ENCODE results near the gene VASP.

The VASP gene

DNA sequence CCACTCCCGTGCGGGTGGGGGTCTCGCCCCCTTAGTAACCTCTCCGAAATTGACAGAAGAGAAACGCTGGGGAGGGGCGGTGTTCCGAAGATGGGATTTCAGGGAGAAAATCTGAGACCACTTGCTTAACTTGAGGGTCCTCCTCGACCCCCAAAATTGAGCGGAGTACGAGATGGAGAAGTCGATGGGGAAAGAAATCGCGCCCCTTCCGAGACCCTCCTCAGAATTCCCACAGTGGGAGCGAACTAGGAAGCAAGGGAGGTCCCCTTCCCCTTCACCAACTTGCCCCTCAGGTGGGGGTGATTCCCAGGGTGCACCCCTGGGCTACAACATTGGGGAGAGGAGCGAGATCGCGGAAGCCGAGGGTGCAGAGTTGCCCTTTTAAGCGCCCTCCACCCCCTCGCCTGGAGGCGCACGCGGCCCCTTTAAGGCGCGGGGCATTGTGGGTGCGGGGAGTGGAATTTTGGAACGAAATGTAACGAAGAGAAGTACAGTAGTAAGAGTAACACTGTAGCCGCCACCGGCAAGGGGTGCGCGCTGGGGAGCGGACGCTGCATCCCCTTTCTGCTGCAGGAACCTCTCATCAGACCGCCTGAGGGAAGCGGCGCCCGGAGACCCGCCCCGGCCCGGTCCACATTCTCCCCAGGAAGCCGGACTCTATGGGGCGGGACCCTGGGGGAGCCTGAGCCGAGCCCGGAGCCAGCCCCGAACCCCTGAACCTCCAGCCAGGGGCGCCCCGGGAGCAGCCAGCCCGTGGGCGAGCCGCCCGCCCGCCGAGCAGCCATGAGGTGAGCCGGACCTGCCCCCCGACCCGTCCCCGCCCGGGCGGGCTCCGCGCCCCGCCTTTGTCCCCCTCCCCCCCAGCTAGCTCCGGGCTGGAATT lies at the start of gene VASP:
TSS of gene VASP (plus strand) at position 491 of the 883 bp plus-strand sequence. CDS start at position 784, 293 bp downstream.
- Histone ChIP-seq H3K27me3 (ENCODE audit: control insufficient read depth, insufficient read depth, low read length) (no peaks in the 10 kb centered on the region), H3K4me1 (ENCODE audit: control insufficient read depth, insufficient read depth, low read length) (peaks cover 6% of the 10 kb centered on the region), H3K9ac (ENCODE audit: low read depth, low read length) (peak within 1 kb of the TSS; percentile 81), H3K36me3 (ENCODE audit: control insufficient read depth, insufficient read depth, low read length) (no peaks in the 10 kb centered on the region), H3K9me3 (ENCODE audit: control insufficient read depth, insufficient read depth, low read length) (no peaks in the 10 kb centered on the region), H3K4me3 (ENCODE audit: low read depth, low read length) (peak within 1 kb of the TSS; percentile 96)

DNA sequence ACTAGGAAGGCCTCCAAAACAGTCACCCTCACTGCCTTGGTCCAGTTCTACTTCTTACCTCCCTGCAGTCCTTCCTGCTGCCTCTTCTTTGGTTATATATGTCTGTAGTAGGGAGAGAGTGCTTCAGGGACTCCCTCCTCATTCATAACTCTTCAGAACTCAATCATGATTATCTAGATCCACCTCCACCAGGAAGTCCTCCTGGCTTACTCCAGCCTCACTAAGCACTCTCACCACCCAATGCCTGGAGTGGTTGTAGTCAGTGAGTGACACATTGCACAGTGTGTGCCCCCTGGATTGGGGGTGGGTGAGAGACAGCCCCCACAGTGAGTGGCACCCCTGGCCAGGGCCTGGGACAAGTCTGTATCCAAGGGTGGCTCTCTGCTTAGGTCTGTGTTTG lies 49.5 kb upstream of the VASP start:
- Histone ChIP-seq H3K4me1 (ENCODE audit: control insufficient read depth, insufficient read depth, low read length) (no peaks in the 10 kb centered on the region), H3K4me3 (ENCODE audit: low read depth, low read length) (no peak overlapping the region), H3K9ac (ENCODE audit: low read depth, low read length) (no peak overlapping the region), H3K9me3 (ENCODE audit: control insufficient read depth, insufficient read depth, low read length) (no peaks in the 10 kb centered on the region), H3K27me3 (ENCODE audit: control insufficient read depth, insufficient read depth, low read length) (no peaks in the 10 kb centered on the region), H3K36me3 (ENCODE audit: control insufficient read depth, insufficient read depth, low read length) (no peaks in the 10 kb centered on the region)

DNA sequence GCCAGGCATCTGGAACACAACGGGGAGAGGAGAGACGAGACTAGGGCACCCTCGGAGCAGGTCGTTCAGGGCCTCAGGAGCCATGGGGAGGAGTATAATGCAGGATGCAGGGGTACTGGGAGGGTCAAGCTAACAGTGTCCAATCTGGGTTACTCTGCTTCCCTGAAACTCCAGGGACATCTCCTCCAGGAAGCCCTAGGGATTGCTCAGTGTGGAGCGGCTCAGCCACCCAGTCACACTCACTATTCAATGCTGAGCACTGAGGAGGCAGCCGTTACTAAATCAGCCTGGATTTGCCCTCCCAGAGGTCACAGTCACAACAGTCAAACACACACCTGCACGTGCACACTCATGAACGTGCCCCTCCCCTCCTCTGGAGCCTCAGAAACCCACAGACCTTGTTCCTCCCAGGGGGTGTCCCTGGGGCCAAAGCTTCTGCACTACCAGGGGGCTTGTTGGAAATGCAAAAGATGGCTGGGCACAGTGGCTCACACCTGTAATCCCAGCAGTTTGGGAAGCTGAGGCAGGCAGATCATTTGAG lies 46.4 kb upstream of the VASP start:
- no peaks in the 10 kb centered on the region for H3K36me3 ChIP-seq (ENCODE audit: control insufficient read depth, insufficient read depth, low read length)
- H3K4me1 ChIP-seq (ENCODE audit: control insufficient read depth, insufficient read depth, low read length), result no peaks in the 10 kb centered on the region
- H3K4me3 ChIP-seq (ENCODE audit: low read depth, low read length), result no peak overlapping the region
- no peak overlapping the region for H3K9ac ChIP-seq (ENCODE audit: low read depth, low read length)
- H3K9me3 ChIP-seq (ENCODE audit: control insufficient read depth, insufficient read depth, low read length), result no peaks in the 10 kb centered on the region
- H3K27me3 ChIP-seq (ENCODE audit: control insufficient read depth, insufficient read depth, low read length), result no peaks in the 10 kb centered on the region

DNA sequence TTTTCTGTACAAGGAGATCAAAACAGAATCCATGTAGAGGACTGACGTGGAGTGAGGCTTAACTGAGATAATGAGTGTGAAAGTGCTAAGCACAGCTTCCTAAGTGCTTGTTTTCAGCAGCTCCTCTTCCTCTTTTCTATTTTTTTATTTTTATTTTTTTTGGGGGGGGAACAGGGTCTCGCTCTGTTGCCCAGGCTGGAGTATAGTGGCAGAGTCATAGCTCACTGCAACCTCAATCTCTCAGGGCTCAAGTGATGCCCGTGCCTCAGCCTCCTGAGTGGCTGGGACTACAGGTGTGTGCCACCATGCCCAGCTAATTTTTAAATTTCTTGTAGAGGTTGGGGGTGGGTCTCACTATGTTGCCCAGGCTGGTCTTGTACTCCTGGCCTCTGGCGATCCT lies 45.1 kb upstream of the VASP start:
- Histone ChIP-seq H3K9me3 (ENCODE audit: control insufficient read depth, insufficient read depth, low read length) (no peaks in the 10 kb centered on the region), H3K36me3 (ENCODE audit: control insufficient read depth, insufficient read depth, low read length) (no peaks in the 10 kb centered on the region), H3K4me1 (ENCODE audit: control insufficient read depth, insufficient read depth, low read length) (no peaks in the 10 kb centered on the region), H3K27me3 (ENCODE audit: control insufficient read depth, insufficient read depth, low read length) (peaks cover 6% of the 10 kb centered on the region), H3K4me3 (ENCODE audit: low read depth, low read length) (no peak overlapping the region), H3K9ac (ENCODE audit: low read depth, low read length) (no peak overlapping the region)

DNA sequence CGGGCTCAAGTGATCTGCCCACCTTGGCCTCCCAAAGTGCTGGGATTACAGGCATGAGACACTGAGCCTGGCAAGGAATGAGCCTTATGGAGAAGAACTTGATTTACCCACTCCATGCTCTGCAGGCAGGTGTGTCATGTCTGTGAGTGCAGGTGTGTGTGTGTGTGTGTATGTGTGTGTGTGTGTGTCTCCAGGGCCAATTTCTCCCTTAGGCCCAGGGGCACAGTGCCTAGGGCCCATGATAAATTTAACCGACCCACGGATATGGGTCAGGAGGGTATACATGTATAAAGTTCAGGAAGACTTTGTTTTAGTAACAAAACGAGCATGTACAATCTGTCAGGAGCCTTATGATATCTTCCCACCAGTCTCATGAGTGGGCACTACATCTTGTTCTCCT lies 44.0 kb upstream of the VASP start:
- no peaks in the 10 kb centered on the region for H3K9me3 ChIP-seq (ENCODE audit: control insufficient read depth, insufficient read depth, low read length)
- H3K9ac ChIP-seq (ENCODE audit: low read depth, low read length), result no peak overlapping the region
- H3K4me3 ChIP-seq (ENCODE audit: low read depth, low read length), result no peak overlapping the region
- peaks cover 6% of the 10 kb centered on the region for H3K27me3 ChIP-seq (ENCODE audit: control insufficient read depth, insufficient read depth, low read length)
- H3K36me3 ChIP-seq (ENCODE audit: control insufficient read depth, insufficient read depth, low read length), result no peaks in the 10 kb centered on the region
- H3K4me1 ChIP-seq (ENCODE audit: control insufficient read depth, insufficient read depth, low read length), result no peaks in the 10 kb centered on the region

DNA sequence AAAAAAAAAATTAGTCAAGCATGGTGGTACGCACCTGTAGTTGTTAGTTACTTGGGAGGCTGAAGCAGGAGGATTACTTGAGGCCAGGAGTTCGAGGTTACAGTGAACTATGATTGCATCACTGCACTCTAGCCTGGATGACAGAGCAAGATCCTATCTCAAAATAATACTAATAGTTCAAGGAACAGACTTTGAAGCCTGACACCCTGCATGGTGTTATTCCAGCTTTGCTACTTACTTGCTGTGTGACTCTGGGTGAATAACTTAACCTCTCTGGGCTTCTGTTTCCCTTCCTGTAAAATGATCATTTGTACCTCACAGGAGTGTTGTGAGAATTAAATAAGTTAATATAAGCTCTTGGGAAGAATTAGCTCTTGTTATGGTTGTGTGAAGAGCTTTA lies 43.0 kb upstream of the VASP start:
- H3K9ac ChIP-seq (ENCODE audit: low read depth, low read length), result no peak overlapping the region
- H3K27me3 ChIP-seq (ENCODE audit: control insufficient read depth, insufficient read depth, low read length), result peaks cover 6% of the 10 kb centered on the region
- H3K9me3 ChIP-seq (ENCODE audit: control insufficient read depth, insufficient read depth, low read length), result no peaks in the 10 kb centered on the region
- H3K4me3 ChIP-seq (ENCODE audit: low read depth, low read length), result no peak overlapping the region
- no peaks in the 10 kb centered on the region for H3K4me1 ChIP-seq (ENCODE audit: control insufficient read depth, insufficient read depth, low read length)
- H3K36me3 ChIP-seq (ENCODE audit: control insufficient read depth, insufficient read depth, low read length), result no peaks in the 10 kb centered on the region

DNA sequence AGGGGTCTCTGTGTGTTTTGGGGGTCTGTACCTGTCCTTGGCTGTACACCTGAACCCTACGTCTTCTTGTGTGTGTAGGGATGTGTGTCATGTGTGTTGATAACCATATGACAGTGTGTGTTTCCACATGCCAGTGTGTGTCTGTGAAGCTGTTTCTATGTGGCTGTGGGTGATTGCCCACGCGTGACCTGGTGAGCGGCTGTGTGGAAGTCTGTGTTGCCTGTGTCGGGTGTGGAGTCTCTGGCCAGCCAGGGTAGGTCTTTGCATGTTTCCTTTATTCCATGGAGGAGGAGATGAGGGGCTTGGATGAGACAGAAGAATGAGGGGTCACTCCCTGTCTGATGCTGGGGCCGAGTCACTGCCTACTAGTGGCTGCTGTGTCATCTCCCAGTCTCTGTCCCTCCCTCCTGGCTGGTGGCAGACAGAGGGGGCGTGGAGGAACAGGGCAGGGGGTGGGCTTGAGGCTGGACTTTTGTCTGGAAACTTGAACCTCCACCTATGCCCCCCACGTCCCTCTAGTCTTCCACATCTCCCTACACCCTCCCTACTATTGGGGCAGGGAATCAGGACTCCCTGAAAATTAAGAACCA lies 42.3 kb upstream of the VASP start:
- Histone ChIP-seq H3K4me3 (ENCODE audit: low read depth, low read length) (no peak overlapping the region), H3K9me3 (ENCODE audit: control insufficient read depth, insufficient read depth, low read length) (no peaks in the 10 kb centered on the region), H3K36me3 (ENCODE audit: control insufficient read depth, insufficient read depth, low read length) (no peaks in the 10 kb centered on the region), H3K9ac (ENCODE audit: low read depth, low read length) (no peak overlapping the region), H3K4me1 (ENCODE audit: control insufficient read depth, insufficient read depth, low read length) (no peaks in the 10 kb centered on the region), H3K27me3 (ENCODE audit: control insufficient read depth, insufficient read depth, low read length) (peaks cover 6% of the 10 kb centered on the region)

DNA sequence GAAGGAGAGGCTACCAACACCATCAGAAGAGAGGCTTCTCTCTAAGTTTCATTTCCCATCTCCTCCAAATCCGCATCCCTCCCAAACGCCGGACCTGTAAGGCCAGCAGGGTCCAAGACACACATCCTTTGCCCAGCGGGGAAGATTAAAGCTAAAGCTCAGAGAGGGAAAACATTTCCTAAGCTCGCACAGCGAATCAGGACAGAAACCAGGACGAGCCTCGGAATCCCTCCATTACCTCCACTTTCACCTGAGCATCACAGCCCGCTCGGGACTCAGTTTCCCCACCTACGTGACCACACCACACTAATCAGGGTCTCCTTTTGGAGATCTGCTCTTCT lies 40.2 kb upstream of the VASP start:
- peaks cover under 1% of the 10 kb centered on the region for H3K4me1 ChIP-seq (ENCODE audit: control insufficient read depth, insufficient read depth, low read length)
- no peaks in the 10 kb centered on the region for H3K36me3 ChIP-seq (ENCODE audit: control insufficient read depth, insufficient read depth, low read length)
- peak overlapping the region; percentile 54 for H3K9ac ChIP-seq (ENCODE audit: low read depth, low read length)
- peaks cover 22% of the 10 kb centered on the region for H3K27me3 ChIP-seq (ENCODE audit: control insufficient read depth, insufficient read depth, low read length)
- peak overlapping the region; percentile 96 for H3K4me3 ChIP-seq (ENCODE audit: low read depth, low read length)
- H3K9me3 ChIP-seq (ENCODE audit: control insufficient read depth, insufficient read depth, low read length), result no peaks in the 10 kb centered on the region

DNA sequence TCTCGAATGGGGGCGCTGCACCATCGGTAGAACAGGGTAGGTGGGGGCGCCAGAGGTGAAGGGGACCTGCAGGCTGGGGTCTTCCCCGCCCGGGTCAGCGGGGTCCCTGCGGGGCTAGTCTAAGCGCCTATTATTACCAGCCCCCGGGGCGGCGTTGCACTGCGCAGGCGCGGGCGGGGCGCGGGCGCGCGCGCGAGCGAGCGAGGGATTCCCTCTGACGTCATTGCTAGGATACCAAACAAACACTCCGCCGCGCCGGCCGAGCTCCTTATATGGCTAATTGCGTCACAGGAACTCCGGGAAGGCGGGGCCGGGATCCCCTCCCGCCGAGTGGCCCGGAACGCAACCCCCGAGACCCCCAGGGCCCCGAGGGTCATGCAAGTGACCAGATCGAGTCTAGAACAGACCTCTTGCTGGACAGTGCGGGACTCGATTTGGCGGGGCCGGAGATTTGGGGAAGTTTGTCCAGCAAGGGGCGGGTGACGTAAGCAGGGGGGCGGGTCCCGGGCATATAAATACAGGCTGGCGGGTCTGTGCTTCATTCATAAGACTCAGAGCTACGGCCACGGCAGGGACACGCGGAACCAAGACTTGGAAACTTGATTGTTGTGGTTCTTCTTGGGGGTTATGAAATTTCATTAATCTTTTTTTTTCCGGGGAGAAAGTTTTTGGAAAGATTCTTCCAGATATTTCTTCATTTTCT lies 39.7 kb upstream of the VASP start, which contains the start of gene FOSB:
TSS of gene FOSB (plus strand) at position 541 of the 703 bp plus-strand sequence. CDS start 591 bp downstream, outside the sequence.
- peak within 1 kb of the TSS; percentile 66 for H3K9ac ChIP-seq (ENCODE audit: low read depth, low read length)
- H3K36me3 ChIP-seq (ENCODE audit: control insufficient read depth, insufficient read depth, low read length), result no peaks in the 10 kb centered on the region
- H3K4me1 ChIP-seq (ENCODE audit: control insufficient read depth, insufficient read depth, low read length), result peaks cover 3% of the 10 kb centered on the region
- H3K27me3 ChIP-seq (ENCODE audit: control insufficient read depth, insufficient read depth, low read length), result peaks cover 28% of the 10 kb centered on the region
- H3K9me3 ChIP-seq (ENCODE audit: control insufficient read depth, insufficient read depth, low read length), result no peaks in the 10 kb centered on the region
- H3K4me3 ChIP-seq (ENCODE audit: low read depth, low read length), result peak within 1 kb of the TSS; percentile 96

DNA sequence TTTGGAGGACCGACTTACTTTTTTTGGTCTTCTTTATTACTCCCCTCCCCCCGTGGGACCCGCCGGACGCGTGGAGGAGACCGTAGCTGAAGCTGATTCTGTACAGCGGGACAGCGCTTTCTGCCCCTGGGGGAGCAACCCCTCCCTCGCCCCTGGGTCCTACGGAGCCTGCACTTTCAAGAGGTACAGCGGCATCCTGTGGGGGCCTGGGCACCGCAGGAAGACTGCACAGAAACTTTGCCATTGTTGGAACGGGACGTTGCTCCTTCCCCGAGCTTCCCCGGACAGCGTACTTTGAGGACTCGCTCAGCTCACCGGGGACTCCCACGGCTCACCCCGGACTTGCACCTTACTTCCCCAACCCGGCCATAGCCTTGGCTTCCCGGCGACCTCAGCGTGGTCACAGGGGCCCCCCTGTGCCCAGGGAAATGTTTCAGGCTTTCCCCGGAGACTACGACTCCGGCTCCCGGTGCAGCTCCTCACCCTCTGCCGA lies 39.1 kb upstream of the VASP start:
- no peaks in the 10 kb centered on the region for H3K9me3 ChIP-seq (ENCODE audit: control insufficient read depth, insufficient read depth, low read length)
- H3K36me3 ChIP-seq (ENCODE audit: control insufficient read depth, insufficient read depth, low read length), result no peaks in the 10 kb centered on the region
- H3K27me3 ChIP-seq (ENCODE audit: control insufficient read depth, insufficient read depth, low read length), result peaks cover 33% of the 10 kb centered on the region
- H3K4me3 ChIP-seq (ENCODE audit: low read depth, low read length), result peak overlapping the region; percentile 96
- peaks cover 3% of the 10 kb centered on the region for H3K4me1 ChIP-seq (ENCODE audit: control insufficient read depth, insufficient read depth, low read length)
- no peak overlapping the region for H3K9ac ChIP-seq (ENCODE audit: low read depth, low read length)

DNA sequence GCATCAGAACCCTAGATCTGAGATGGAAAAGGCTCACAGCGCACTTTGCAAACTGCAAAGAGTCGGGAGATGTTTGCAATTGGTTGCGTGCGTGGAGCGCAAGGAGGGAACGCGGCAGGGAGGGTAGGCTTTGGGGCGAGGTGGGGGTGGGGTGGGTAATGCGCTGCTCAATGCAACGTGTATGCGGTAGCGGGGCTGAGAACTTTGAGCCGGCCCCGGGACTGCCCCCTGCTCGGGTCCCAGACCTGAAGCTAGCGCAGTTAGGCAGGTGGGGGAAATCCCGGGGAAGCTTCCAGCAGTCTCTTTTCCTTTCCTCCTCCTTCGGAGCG lies 38.5 kb upstream of the VASP start:
- Histone ChIP-seq H3K27me3 (ENCODE audit: control insufficient read depth, insufficient read depth, low read length) (peaks cover 33% of the 10 kb centered on the region), H3K4me1 (ENCODE audit: control insufficient read depth, insufficient read depth, low read length) (peaks cover 3% of the 10 kb centered on the region), H3K9ac (ENCODE audit: low read depth, low read length) (peak overlapping the region; percentile 66), H3K36me3 (ENCODE audit: control insufficient read depth, insufficient read depth, low read length) (no peaks in the 10 kb centered on the region), H3K4me3 (ENCODE audit: low read depth, low read length) (peak overlapping the region; percentile 96), H3K9me3 (ENCODE audit: control insufficient read depth, insufficient read depth, low read length) (no peaks in the 10 kb centered on the region)

Data from iPS-15b (cell line).